GM19397 (cell line): Measurements from ENCODE around the gene GALNT18.

ENCODE experiments used
- ATAC-seq: cut with Tn5 transposase; IDR thresholded peaks from one replicate; pipeline ENCODE4 v1.9.1; 2021; ENCODE audit warnings: mild to moderate bottlenecking, moderate library complexity; ENCODE audit not compliant: unreplicated experiment

GALNT18 gene

DNA sequence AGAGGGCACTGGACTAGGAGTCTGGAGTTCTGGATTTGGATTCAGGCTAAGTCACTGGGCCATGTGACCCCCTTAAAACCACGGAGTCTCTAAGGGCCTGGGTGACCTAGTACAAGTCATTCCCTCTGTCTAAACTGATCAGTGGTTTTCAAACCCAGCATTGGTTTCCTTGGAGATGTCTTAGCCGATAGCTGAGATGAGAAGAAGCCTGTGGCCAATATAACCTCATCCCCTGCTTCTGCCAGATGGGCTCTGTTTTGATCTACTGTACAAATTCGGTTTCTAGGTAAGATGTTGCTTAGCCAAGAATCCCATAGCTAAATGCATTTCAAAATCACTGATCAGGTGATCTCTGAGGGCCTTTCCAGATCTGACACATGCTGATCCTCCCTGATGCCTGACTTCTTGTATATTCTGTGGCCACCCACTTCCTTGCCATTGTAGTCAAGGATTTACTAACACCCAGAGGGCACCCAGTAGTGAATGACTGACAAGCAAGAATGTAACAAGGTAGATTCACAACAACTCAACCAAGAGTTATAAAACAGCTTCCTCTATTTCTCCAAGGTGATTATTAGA, 53.1 kb downstream of the GALNT18 start:
- no peak for ATAC-seq

DNA sequence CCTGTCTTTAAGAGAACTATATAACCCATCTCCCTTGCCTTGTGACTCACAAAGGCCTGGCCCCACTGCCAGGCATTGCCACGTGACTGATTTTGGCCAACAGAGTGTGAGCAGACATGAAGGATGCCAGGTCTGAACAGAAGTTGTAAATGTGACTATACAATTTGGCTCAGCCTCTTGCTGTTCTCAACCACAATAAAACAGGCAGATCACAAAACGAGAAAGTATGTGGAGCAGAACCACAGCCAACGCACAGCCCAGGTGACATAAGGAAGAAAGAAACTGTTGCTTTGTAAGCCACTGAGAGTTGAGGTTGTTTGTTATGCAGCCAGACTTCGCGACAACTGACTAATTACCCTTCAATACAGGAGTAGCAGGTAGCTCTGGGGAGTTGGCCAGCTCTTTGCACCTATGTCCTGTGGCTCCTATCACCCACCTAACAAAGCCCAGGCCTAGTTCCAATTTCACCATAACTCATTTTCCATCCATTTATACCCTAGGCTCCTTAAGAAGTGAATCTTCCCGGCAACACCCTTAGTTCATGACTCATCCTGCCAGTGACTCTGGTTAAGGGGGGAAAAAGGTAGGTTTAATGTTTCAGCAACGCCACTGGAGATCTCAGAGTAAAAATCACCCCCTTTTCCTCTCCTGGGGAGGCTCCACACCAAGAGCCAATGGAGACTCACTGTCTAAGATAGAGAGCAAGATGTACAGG, 53.7 kb downstream of the GALNT18 start:
- ATAC-seq = no peak

DNA sequence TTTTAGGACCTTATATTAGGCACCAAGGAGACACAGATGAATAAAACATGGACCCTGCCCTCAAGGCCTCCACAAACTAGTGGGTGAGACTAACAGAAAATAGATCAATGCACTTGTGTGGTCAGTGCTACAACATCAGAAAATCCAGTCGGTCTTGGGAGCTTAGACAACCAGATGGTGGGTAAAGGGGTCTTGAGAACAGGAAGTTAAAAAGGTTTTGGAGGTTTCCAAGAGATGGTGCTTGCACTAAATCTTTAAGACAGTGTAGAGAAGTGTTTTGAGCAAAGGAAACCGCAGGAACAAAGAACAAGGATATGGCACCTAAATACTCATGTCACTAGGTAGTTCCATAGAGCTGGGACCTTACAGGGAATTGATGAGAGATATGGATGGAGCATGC, 56.2 kb downstream of the GALNT18 start:
- ATAC-seq = no peak

DNA sequence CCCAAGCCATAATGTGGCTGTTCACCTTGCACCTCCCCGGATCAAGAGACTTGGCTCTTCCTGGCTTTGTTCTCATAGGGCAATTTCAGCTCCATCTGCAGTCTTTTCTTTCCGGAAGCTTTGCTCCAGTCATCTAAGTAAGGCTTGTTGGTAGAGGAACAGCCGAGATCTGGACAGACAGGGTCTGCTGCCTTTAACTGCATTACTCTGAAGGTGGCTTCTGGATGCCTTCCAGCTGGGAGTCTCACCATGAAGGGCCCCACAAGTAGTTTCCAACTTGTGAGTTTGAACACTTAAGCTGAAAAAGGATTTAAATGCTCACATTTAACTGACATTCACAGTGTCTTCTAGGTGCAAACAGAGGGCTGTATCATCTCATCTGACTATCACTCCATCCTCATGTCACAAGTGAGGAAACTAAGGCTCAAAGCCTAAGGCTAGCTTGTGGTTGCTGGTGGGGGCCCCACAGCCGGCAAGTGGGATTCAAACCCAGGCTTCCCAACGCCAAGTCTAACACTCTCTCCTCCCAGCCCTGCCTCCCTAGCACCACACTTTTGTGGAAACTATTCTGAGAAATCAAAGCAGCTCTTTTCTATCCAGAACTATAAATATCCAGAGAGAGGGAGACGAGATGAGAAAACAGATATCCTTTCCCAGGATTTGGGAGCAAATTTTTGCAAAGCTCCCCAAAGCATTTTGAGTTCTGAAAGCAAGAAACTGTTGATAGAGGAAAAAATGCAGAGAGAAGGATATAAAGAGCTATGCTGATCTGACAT, 58.4 kb downstream of the GALNT18 start:
- ATAC-seq = no peak

DNA sequence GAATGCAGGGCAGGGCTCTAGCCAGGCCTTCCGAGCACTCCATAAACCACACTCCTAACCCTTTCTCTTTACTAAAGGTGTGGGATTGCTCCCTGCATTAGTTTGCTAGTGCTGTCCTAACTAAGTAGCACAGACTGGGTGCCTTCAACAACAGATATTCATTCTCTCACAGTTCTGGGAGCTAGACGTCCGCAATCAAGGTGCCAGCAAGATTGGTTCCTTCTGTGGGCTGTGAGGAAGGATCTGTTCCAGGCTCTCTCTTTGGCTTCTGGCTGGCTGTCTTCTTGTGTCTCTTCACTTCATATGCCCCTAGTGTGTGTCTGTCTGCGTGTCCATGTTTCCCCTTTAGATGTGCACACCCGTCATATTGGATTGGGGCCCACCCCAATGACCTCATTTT, 59.8 kb downstream of the GALNT18 start:
- ATAC-seq = no peak

DNA sequence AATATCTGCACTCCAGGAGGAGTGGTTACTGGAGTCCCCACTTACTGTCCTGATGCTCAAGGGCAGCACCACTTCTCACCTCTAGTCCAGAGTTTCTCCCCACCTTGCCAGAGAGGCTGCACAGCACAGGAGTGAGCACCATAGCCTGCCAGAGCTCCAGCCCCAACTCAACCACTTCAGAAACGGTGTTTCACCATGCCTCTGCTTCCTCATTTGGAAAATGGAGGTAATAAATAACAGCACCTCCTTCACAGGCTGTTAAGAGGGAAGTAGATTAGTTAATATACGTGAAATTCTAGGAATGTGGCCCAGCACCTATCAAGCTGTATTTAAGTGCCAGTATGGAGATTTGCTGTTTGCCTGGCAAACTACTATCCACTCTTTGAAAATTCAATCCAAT, 63.0 kb downstream of the GALNT18 start:
- ATAC-seq = no peak

DNA sequence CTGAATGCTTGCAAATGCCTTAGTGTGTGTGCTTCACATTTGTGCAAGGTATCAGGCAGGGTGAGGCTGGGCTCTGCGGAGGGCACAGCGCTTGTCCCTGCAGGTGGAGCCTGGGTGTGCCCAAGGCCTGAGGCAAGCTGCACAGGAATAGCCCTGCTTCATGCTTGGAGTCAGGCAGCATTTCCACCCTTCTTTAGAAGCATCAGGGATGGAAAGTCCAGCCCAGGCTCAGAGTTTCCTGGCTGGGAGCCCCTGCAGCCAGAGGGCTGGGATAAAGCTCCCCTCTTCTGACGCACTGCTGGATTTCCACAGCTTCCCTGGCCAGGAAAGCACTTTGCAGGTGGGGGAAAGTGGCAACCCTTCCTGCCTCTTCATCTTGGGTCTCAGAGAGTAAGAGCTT, 63.4 kb downstream of the GALNT18 start:
- no peak for ATAC-seq

DNA sequence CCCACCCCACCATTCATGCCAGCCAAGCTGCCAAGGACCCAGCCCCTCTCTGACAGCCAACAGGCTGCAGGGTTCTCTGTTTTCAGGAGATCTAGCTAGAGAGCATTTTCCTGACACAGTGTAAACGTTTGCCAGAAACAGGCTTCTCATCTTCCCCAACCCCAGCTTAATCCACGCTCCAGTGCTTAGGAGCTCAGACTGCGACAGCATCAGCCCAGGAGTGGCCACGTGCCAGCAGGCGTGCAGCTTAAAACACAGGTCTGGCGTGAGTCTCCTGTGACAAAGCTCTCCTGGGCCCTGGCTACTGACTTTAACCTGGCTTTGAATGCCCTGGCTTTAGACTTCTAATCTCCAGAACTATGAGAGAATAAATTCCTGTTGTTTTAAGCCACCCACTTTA, 66.6 kb downstream of the GALNT18 start:
- ATAC-seq = no peak

DNA sequence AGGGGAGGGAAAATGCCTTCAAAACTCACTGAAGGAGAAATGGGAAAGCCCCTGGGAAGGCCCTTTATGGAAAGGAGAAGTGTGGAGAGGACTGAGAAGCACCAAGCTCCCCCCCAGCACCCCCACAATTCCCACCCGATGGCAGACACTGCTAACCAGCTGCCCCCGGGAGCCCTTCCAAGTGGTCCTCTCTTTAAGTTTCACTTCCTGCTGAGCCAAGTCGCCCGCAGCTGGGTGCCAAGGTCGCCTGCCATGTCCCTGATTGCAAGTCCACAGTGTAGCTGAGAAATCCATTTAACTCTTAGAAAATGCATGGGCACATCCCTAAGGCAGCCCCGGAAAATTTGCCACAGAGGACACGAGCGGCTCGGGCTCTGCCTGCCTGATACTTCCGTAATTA, 68.2 kb downstream of the GALNT18 start:
- no peak for ATAC-seq

DNA sequence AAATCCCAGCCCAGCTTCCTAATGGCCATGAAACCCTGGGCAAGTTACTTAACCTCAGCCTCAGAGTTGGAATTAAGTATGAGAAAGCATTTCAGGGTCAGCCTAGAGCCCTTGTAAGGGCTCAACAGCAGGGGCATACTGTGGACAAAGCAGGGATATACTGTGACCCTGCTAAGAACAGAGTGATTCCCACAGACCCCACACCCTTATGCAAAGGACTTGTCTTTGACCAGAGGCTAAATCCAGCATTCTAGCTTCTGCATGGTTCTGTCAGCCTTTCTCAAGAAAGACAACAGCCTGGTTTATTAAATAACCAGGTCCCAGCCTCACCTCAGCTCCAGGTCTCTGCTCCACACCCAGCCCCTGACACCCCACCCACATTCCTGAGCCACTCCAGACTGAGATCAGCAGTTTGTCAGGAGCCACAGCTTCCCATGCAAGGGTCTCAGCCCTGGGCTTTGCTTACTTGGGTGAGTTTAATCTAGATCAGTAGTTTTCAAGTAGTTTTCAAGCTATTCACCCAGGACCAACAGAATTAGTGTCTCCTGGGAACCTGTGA, 69.2 kb downstream of the GALNT18 start:
- no peak for ATAC-seq

DNA sequence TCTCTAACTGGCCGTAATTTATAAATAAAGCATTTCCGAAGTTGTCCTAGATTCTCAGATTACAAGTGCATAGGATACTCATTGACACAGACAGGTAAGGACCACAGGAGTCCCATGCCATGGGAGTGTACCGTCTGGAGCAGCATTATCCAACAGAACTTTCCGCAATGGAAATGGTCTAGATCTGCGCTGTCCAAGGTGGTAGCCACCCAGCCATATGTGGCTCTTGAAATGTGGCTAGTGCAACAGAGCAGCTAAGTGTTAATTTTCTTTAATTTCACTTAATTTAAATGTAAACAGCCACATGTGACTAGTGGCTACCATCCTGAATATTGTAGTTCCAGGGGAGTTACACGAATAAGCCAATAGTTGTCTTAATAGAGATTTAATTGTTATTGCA, 71.3 kb downstream of the GALNT18 start:
- ATAC-seq = no peak

DNA sequence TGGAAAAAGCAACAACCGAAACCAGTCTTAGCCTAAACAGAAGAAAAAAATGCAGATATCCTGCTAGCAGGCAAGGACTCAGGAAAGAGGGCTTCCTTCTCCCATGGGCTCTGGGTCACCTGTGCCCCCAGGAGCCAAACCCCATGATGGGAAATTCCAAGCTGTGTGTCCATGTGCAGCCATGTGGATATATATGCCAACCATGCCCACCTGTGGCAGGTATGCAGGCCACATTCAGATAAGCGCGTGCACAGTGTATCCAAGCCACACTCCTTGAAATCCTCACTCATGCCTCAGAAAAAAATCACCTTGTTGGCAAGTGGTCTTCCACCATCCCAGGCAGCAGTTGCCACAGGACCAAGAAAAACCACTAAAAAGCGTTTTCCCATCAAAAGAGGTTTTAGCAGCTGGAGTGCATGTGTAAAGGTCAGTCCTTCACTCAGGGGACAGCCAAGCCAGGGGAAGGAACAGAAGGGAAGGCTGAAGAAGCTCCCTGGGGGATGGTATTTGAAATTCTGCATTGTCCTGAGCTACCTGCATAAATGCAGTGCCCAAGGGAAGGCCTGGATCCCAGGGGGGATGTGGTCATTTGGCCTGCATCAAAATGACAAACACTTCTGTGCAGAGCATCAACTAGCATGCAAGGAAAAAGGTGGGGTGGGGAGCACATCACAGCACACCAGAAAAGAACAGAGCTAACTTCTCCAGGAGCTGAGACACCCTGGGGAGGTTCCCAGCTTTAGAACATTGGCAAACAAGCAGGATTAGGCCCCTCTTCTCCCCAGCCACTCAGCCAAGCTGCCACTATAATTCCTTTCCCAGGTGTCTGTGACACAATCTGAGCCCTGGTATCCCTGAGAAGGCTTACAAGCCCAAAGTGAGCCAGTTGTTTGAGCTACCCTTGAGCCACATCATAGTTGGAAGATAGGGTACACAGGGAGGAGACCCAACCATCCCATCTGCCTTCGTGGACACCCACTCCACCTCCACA, 76.2 kb downstream of the GALNT18 start:
- no peak for ATAC-seq

DNA sequence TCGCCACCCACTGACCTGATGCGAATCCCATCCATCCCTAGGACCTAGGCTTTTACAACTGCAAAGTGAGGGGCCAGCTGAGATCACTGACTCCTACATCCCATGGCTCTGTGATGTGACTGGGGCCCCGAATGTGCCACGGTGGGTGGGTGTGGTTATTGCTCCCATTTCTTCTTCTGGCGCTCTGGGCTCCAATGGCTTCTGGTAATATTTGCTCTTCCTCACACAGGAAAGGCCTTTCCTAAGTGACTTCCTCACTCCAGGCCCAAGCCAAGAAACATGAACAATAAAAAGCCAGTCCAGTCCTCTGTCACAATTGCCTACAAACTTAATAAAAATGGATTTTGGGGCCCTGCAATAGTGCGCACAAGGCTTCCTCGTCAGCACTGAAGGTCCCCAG, 78.1 kb downstream of the GALNT18 start:
- ATAC-seq = no peak

DNA sequence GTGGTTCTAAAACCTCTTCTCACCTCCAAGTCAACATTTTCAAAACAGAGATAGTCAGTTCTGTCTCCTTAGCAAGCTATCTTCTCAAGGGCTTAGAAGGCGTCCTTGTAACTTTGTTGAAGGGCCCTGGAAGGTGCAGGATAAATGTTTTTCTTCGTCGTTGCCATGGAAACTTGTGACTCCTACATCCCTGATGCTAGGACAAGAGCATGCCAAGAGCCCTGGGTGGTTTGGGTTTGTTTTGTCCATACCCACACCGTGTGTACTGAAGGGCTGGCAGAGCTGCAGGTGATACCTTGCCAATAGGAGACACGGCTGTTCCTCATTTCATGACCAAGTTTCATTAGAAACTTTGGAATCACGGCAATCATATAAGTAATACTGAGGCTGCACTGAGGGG, 81.6 kb downstream of the GALNT18 start:
- no peak for ATAC-seq

DNA sequence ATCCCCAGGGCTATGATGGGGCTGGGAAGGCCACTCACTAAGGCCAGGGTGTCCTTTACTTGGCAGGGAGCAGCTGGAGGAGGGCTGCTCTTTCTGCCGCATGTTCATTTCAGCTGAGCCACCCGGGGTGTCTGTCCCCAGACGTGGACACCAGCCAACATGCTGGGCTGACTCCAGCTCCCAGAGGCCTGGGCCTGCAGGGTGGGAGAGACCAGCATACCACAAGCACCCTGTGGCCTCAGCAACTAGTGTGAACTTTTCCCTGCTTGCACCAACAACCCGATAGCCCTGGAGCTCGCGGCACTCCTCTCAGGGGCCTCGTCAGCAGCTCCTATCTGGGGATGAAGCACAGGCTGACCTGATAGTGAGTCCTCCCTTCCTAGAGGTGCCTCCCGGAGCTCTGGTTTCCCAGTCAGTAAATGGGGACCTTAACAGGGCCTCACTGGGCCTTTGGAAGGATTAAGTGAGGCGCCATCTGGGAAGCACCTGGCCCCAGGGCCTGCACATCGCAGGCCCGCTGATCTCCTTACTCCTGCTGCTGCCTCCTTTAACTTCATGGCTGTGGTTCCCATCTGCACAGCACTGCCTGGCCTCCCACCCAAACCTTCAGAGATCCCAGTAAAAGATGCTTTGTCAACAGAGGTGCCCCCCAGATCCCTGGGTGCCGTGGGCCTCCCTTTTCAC, 83.4 kb downstream of the GALNT18 start:
- no peak for ATAC-seq

DNA sequence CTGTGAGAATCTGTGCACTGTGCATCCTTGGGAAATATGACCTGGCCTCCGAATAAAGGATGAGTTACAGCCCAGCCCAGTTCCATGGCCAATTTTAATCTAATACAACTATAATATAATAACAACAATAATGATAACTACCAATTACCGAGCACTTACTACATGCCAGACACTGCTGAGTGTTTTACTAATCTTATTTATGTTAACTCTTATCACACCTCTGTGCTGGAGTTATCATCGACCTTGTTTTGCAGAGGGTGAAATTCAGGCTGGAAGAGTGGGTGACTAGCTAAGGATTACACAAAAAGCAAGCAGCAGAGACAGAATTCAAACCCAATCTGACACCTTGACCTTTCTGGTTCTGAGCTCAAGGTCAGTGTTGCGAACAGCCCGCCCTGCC, 83.9 kb downstream of the GALNT18 start:
- no peak for ATAC-seq

DNA sequence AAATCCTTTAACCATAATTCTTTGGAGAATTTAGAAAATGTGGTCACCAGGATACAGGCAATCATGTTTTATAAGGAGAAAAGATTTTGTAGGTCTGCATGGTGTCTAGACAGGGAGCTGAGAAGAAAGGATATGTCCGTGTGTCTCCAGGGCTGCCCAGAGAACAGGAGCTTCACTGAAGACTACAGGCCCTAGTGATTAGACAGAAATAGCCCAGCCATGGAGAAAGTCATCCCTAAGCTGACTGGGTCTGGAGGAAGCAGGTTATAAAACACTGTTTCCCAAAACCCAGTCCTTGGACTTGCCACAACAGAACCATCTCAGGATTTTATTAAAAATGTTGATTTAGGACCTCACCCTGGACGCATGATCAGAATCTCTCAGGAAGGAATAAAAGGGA, 84.4 kb downstream of the GALNT18 start:
- ATAC-seq = no peak

DNA sequence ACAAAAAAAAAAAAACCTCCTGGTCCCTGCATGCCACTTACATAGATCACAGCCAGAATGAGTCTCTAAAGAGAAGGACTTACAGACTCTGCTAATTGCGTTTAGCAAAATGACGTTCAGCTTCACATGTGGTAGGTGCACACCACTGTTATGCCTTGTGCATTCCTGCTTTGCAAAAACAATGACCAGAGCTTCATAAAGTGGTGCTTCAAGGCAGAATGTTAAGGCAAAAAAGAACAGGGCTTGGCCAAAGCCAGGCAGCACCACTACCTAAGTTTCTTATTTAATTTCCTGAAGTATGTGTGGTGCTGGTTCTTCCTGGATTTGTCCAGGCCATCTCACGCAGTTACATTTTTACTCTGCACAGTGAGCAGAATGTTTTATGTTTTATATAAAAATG, 85.2 kb downstream of the GALNT18 start:
- ATAC-seq = no peak

DNA sequence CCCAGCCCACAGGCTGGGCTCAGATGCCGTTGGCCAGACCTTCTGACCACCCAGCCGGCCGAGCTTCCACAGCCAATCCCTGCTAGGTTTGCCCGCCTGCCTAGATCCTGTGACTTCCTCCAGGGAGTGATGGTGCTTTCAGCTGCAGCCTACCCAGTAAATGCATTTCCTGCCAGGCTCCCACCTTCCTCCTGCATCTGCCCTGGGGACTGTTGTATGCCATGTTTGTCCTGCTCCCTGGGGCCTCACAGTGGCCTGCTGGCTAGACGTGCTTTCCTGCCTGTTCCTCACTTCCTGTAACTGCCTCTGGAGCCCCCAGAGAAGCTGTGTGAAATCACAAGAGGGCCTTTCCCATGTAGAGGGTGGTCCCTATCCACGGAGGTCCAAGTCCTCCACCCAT, 86.2 kb downstream of the GALNT18 start:
- no peak for ATAC-seq

DNA sequence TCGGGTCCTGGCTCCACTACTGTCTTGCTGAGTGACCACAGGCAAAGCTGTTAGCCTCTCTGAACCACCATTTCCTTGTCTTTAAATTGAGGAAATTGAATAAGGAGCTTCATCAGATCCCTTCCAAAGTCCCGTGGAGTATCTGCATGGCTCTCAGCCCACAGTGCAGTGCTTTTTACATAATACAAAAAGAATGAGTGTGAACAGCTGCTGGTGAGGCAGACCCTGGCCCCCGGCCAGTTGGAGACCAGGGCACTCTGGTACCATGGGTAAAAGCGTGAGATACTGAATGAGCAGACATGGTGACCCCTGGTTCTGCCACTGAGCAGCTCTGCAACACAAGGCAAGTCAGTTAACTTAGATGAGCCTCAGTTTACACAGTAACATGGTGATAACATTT, 86.8 kb downstream of the GALNT18 start:
- no peak for ATAC-seq
